HepG2 (cell line): ENCODE measurements around the gene PDCD2. TPM values are rescaled to one million over a fixed set of nuclear protein-coding genes. Genes with fewer than 3 reads are reported as not detected.

Experiments
- ARID4A ChIP-seq: sonication (generic); formaldehyde crosslinking; IDR thresholded peaks from 2 replicates; pipeline ENCODE4 v1.5.0; 2020; ENCODE audit warnings: mild to moderate bottlenecking, missing genetic modification reagents, borderline replicate concordance
- DMAP1 ChIP-seq: IDR thresholded peaks from 2 replicates; pipeline ENCODE4 v1.6.1; 2016
- IRF2 ChIP-seq: IDR thresholded peaks from 2 replicates; pipeline ENCODE4 v1.6.1; 2018; ENCODE audit warnings: missing genetic modification reagents, missing compliant biosample characterization
- KDM3A ChIP-seq: IDR thresholded peaks from 2 replicates; pipeline ENCODE4 v1.6.1; 2018; ENCODE audit warnings: low read depth, missing compliant biosample characterization
- MAFG ChIP-seq: sonication (generic); formaldehyde crosslinking; IDR thresholded peaks from 2 replicates; pipeline ENCODE4 v1.5.1; 2020; ENCODE audit warnings: mild to moderate bottlenecking, missing genetic modification reagents
- NR1H2 ChIP-seq: sonication (generic); formaldehyde crosslinking; IDR thresholded peaks from 2 replicates; pipeline ENCODE4 v1.8.1; 2022; ENCODE audit warnings: low read depth, missing genetic modification reagents, borderline replicate concordance
- PRDM10 ChIP-seq: sonication (generic); formaldehyde crosslinking; IDR thresholded peaks from 2 replicates; pipeline ENCODE4 v1.4.0; 2020; ENCODE audit warnings: low read depth, missing genetic modification reagents
- REPIN1 ChIP-seq: sonication (generic); formaldehyde crosslinking; IDR thresholded peaks from 2 replicates; pipeline ENCODE4 v1.8.0; 2022; ENCODE audit warnings: missing genetic modification reagents, low read depth, mild to moderate bottlenecking, borderline replicate concordance
- SIN3A ChIP-seq: IDR thresholded peaks from 2 replicates; pipeline ENCODE4 v1.6.1; 2011; ENCODE audit warnings: low read depth, mild to moderate bottlenecking, control low read depth, low read length, borderline replicate concordance
- SIX1 ChIP-seq: sonication (generic); formaldehyde crosslinking; IDR thresholded peaks from 2 replicates; pipeline ENCODE4 v1.4.0; 2020; ENCODE audit warnings: missing genetic modification reagents, borderline replicate concordance
- ZNF234 ChIP-seq: sonication (generic); formaldehyde crosslinking; conservative IDR thresholded peaks from 2 replicates; pipeline ENCODE4 v1.5.1; 2020; ENCODE audit warnings: mild to moderate bottlenecking, missing genetic modification reagents
- ZNF574 ChIP-seq: sonication (generic); formaldehyde crosslinking; IDR thresholded peaks from 2 replicates; pipeline ENCODE4 v1.4.0; 2020; ENCODE audit warnings: missing genetic modification reagents
- polyA plus RNA-seq, 8 experiments: library from polyadenylated mRNA; depleted of rRNA in 3 of 8; stranded (reverse) in 7 of 8; unstranded in 1 of 8; fragments of >200 nt; fragmentation: Illumina TruSeq in 4 of 8; extraction: Trizol in 4 of 8; gene quantifications; 2 replicates each; pipeline versions ENCODE4 v1.2.1 to v1.2.3, GENCODE V29; 2011 to 2016; ENCODE audit warnings: low read depth in 4 of 8, missing spikeins in 1 of 8, mixed read lengths in 1 of 8; ENCODE audit not compliant: insufficient read depth in 1 of 8
- total RNA-seq, 5 experiments: library from RNA; depleted of rRNA; stranded (reverse); fragments of >200 nt; fragmentation: Illumina TruSeq; extraction: Trizol; gene quantifications; 2 replicates each; pipeline ENCODE4 v1.2.3, GENCODE V29; 2016; ENCODE audit warnings: low read depth in 1 of 5
- TF ChIP-seq, protein P1 (sequence below): sonication (generic); formaldehyde crosslinking; IDR thresholded peaks from 2 replicates; pipeline ENCODE4 v1.5.0; 2020; ENCODE audit warnings: missing genetic modification reagents
- TF ChIP-seq, protein P2 (sequence below): sonication (generic); formaldehyde crosslinking; IDR thresholded peaks from 2 replicates; pipeline ENCODE4 v1.9.0; 2021; ENCODE audit warnings: missing genetic modification reagents, mild to moderate bottlenecking, borderline replicate concordance

The PDCD2 gene
- total and polyA plus RNA-seq, 2 of the 13 experiments (the other 11 are each of a cell fraction or from before 2014, with no cell fraction given), result 83.6 to 133 TPM

DNA sequence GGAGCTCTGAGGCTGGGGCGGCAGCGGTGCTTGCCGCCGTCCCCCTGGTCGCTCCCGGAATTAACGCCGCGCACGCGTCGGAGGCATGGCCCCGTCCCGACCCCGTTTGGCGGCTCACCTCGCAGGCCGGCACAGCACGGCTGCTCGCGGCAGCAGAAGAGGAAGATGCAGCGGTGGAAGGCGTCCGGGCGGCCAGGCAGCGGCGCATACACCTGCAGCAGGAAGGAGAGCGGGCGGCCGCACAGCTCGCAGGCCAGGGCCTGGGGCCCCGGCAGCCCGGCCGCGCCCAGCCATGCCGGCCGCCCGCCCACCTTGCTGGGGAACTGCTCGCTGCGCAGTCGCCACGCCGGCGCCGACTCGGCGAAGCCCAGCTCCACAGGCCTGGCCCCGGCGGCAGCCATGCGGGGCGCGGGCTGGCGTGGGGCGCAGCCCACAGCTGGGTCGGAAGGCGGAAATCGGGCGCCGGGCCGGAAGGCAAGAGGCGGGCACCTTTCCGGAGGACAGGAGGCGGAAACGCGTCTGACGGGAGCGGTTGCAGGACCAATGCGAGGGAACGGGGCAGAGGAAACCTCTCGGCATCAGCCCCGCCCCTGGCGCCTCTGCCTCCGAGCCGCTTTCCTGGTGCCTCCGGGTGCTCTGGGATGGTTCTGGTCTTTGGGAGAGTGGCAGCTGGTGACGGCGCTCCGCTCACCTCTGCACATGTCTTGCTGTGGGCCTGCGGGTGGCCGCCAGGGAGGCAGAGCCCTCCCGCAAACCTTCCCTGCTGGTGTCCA lies at the start of gene PDCD2 (continued):
- peak; percentile 38; the same call in 1 of the 2 replicates for TF ChIP-seq PRDM10
- TF ChIP-seq ARID4A (CRISPR knock-in tag), result peak; percentile 94; the same call in 1 of the 2 replicates
- no peak for TF ChIP-seq KDM3A
- TF ChIP-seq MAFG (CRISPR knock-in tag), result no peak
- 0 out of 2 replicates have a peak, but pooled peaks have one; percentile 18 for TF ChIP-seq SIX1 (CRISPR knock-in tag)
- TF ChIP-seq, protein P1, sequence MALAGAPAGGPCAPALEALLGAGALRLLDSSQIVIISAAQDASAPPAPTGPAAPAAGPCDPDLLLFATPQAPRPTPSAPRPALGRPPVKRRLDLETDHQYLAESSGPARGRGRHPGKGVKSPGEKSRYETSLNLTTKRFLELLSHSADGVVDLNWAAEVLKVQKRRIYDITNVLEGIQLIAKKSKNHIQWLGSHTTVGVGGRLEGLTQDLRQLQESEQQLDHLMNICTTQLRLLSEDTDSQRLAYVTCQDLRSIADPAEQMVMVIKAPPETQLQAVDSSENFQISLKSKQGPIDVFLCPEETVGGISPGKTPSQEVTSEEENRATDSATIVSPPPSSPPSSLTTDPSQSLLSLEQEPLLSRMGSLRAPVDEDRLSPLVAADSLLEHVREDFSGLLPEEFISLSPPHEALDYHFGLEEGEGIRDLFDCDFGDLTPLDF, result peak; percentile 75
- peak; percentile 91 for TF ChIP-seq REPIN1 (CRISPR knock-in tag)
- peak; percentile 88 for TF ChIP-seq IRF2 (CRISPR knock-in tag)
- TF ChIP-seq NR1H2 (CRISPR knock-in tag), result 0 out of 2 replicates have a peak, but pooled peaks have one; percentile 50
- peak; percentile 96 for TF ChIP-seq SIN3A
- peak; percentile 82 for TF ChIP-seq DMAP1
- 0 out of 2 replicates have a peak, but pooled peaks have one; percentile 57 for TF ChIP-seq ZNF234
- TF ChIP-seq, protein P2, sequence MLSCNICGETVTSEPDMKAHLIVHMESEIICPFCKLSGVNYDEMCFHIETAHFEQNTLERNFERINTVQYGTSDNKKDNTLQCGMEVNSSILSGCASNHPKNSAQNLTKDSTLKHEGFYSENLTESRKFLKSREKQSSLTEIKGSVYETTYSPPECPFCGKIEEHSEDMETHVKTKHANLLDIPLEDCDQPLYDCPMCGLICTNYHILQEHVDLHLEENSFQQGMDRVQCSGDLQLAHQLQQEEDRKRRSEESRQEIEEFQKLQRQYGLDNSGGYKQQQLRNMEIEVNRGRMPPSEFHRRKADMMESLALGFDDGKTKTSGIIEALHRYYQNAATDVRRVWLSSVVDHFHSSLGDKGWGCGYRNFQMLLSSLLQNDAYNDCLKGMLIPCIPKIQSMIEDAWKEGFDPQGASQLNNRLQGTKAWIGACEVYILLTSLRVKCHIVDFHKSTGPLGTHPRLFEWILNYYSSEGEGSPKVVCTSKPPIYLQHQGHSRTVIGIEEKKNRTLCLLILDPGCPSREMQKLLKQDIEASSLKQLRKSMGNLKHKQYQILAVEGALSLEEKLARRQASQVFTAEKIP (CRISPR knock-in tag), result no peak
- peak; percentile 97 for TF ChIP-seq ZNF574
